ENCODE results near the gene WDR74. TPM values are rescaled to one million over a fixed set of nuclear protein-coding genes. Genes with fewer than 3 reads are reported as not detected.

WDR74 gene
- total RNA-seq, 1 experiment from 2014 or later = 222 TPM

DNA sequence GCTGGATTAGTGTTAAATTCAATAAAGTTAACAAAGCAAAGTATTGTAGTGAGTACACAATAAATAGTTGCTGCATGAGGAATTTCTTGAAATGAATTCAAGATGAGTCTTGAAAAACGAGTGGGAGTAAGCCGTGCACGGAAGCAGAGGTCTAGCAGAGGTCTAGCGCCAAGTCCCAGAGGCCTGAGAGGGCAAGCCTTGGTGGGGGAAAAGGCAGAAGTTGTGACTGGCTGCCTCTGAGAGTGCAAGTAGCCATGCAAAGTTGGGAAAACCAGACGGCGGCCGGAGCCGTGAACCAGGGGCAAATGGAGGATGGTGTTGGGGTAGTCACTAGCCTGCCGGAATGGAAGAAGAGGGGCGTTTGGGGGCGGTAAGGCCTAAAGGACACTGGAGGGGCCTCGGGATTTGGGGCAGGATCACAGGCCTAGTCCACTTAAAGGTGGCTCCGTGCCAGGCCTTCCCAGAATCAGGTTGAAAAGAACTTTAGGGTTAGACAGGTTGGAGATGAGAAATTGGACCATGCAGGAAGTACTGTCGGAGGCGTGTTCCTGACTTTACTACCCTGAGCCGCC, 40.9 kb upstream of the WDR74 start:
- H3K9me2 ChIP-seq (replicated peaks; ENCODE audit: low read length) = no peaks in the 10 kb centered on the region
- H3K4me2 ChIP-seq (ENCODE audit: low read length) = peak overlapping the region; percentile 95
- intact Hi-C loops (cut with micrococcal nuclease) = loop anchor here (1.0 to 5.0 kb wide), 4 partner anchors 24 to 153 kb away; partner anchors contain the start of genes HNRNPUL2, STX5, TEX54 and TTC9C
- DNase-seq (peak; percentile 91), ATAC-seq (peak; percentile 47)
- H4K20me1 ChIP-seq (ENCODE audit: low read length) = peaks cover 42% of the 10 kb centered on the region
- no TSS peak for BruUV-seq (replicated peaks)
- TF ChIP-seq, protein P1, sequence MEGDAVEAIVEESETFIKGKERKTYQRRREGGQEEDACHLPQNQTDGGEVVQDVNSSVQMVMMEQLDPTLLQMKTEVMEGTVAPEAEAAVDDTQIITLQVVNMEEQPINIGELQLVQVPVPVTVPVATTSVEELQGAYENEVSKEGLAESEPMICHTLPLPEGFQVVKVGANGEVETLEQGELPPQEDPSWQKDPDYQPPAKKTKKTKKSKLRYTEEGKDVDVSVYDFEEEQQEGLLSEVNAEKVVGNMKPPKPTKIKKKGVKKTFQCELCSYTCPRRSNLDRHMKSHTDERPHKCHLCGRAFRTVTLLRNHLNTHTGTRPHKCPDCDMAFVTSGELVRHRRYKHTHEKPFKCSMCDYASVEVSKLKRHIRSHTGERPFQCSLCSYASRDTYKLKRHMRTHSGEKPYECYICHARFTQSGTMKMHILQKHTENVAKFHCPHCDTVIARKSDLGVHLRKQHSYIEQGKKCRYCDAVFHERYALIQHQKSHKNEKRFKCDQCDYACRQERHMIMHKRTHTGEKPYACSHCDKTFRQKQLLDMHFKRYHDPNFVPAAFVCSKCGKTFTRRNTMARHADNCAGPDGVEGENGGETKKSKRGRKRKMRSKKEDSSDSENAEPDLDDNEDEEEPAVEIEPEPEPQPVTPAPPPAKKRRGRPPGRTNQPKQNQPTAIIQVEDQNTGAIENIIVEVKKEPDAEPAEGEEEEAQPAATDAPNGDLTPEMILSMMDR (conservative IDR thresholded peaks at IDR 0.05; ENCODE audit: low read depth, low read length) = no peak
- TF ChIP-seq EZH2 (IDR thresholded peaks at IDR 0.05; ENCODE audit: low read length, unreplicated experiment) = no peak
- no peaks in the 10 kb centered on the region for H3K27me3 ChIP-seq (ENCODE audit: low read length)
- peaks cover 37% of the 10 kb centered on the region for H3K4me1 ChIP-seq (ENCODE audit: insufficient read depth, low read length)
- peak overlapping the region; percentile 85 for H3K4me3 ChIP-seq (ENCODE audit: low read length)
- H2AFZ ChIP-seq (ENCODE audit: low read length) = peak overlapping the region; percentile 34
- H3K79me2 ChIP-seq (ENCODE audit: low read length) = peaks cover 79% of the 10 kb centered on the region
- H3K27ac ChIP-seq (ENCODE audit: low read length) = peak overlapping the region; percentile 93
- ChIA-PET POLR2A (ENCODE audit: unreplicated experiment) (interaction anchor here (0.6 to 1.8 kb wide), 5 partner anchors 14 to 687 kb away, joined by 3 to 22 read pairs (median 13); no protein-coding TSS in a partner anchor), CTCF (interaction anchor here (0.5 to 1.0 kb wide), 3 partner anchors 25 to 234 kb away, joined by 3 to 4 read pairs (median 3); partner anchors contain the start of genes GANAB and HNRNPUL2)
- peak overlapping the region; percentile 99 for H3K9ac ChIP-seq (ENCODE audit: low read length)
- peaks cover 50% of the 10 kb centered on the region for H3K36me3 ChIP-seq (ENCODE audit: low read depth, low read length)
- peaks cover 12% of the 10 kb centered on the region for H3F3A ChIP-seq (ENCODE audit: low read length, unreplicated experiment)
- no peaks in the 10 kb centered on the region for H3K9me3 ChIP-seq (ENCODE audit: low read length)

DNA sequence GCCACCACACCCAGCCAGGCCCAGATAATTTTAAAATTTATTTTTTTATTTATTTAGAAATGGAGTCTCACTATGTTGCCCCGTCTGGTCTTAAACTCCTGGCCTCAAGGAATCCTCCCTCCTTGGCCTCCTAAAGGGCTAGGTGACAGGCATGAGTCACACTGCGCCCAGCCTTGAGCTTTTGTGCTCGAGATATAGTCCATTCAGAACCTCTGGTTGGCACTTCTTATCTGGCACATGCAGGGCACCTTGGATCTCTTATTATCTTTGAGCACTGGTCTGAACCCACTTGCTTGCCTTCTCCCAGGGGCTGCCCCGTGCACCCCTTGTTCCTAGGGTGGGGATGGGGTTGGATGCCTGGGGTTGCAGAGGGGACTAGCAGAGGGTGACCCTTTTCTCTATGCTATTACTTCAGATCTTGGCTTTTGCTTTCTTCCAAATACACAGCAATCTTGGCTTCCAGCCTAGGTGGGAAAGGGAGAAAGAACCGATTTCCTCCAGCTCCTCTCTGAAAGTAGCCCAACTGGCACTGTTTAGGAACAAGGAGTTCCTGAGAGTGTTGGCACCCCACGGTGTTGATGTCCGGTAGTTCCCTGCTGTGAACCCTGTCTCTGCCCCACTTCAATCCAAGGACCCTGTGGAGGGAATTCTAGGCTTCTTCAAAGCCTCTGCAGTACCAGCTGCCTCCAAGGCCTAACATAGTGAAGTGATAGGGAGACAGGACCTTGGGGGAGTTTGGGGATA, 40.0 kb upstream of the WDR74 start:
- CTCF ChIA-PET = interaction anchor here (1.0 kb wide), 1 partner anchor 24 kb away, joined by 3 read pairs; no protein-coding TSS in a partner anchor
- no peak overlapping the region for H2AFZ ChIP-seq (ENCODE audit: low read length)
- H3K79me2 ChIP-seq (ENCODE audit: low read length) = peaks cover 78% of the 10 kb centered on the region

More for the DNA sequence above, 40.0 kb upstream of the WDR74 start:
- Histone ChIP-seq H3K4me1 (ENCODE audit: insufficient read depth, low read length) (peaks cover 33% of the 10 kb centered on the region), H3F3A (ENCODE audit: low read length, unreplicated experiment) (peaks cover 12% of the 10 kb centered on the region), H3K9ac (ENCODE audit: low read length) (peak overlapping the region; percentile 99), H3K9me3 (ENCODE audit: low read length) (no peaks in the 10 kb centered on the region), H3K9me2 (replicated peaks; ENCODE audit: low read length) (no peaks in the 10 kb centered on the region), H4K20me1 (ENCODE audit: low read length) (peaks cover 34% of the 10 kb centered on the region), H3K4me2 (ENCODE audit: low read length) (peak overlapping the region; percentile 95), H3K27ac (ENCODE audit: low read length) (peak overlapping the region; percentile 93), H3K27me3 (ENCODE audit: low read length) (no peaks in the 10 kb centered on the region), H3K36me3 (ENCODE audit: low read depth, low read length) (peaks cover 43% of the 10 kb centered on the region), H3K4me3 (ENCODE audit: low read length) (peak overlapping the region; percentile 85)
- BruUV-seq (replicated peaks) = no TSS peak
- DNase-seq = no peak
- POLR2A ChIA-PET (ENCODE audit: unreplicated experiment) = interaction anchor here (0.6 to 0.9 kb wide), 5 partner anchors 24 to 687 kb away, joined by 3 to 5 read pairs (median 3); no protein-coding TSS in a partner anchor
- intact Hi-C loops (cut with micrococcal nuclease) = no loop called here
- no peak; the same call in 1 of the 2 replicates for ATAC-seq
- TF ChIP-seq EZH2 (IDR thresholded peaks at IDR 0.05; ENCODE audit: low read length, unreplicated experiment) (no peak), EZH2phosphoT487 (IDR thresholded peaks at IDR 0.05; ENCODE audit: borderline replicate concordance, low read length) (no peak)
- TF ChIP-seq, protein P1 (conservative IDR thresholded peaks at IDR 0.05; ENCODE audit: low read depth, low read length) = no peak

Measured in PC-3 (cell line).